Stimulated activated CD4-positive, alpha-beta T cell treated with anti-CD3 and anti-CD28 coated beads, Interleukin-12 subunit alpha, Interleukin-12 subunit beta, amount 100 ng/mL, for 24 hours (primary cell): ENCODE results near the gene SOS2.
"Not testable (repeated sequence)": the region's sequence is repeated elsewhere in the genome, so short reads cannot be mapped to it uniquely, and the experiment has no call there.

ENCODE experiments used
- DNase-seq, 2 experiments: peaks; one replicate each; pipeline ENCODE4 v3.0.0-alpha.2; 2020; ENCODE audit warnings: low read depth in 2 of 2

SOS2 gene

GRCh38 chr14:50225974-50226297 is 5.4 kb downstream of the SOS2 start:
- DNase-seq: no peak

- no peak for DNase-seq
Observed at GRCh38 chr14:50225067-50225973, 6.1 kb downstream of the SOS2 start.

GRCh38 chr14:50222055-50222613 is 9.2 kb downstream of the SOS2 start:
- DNase-seq: no peak

DNA sequence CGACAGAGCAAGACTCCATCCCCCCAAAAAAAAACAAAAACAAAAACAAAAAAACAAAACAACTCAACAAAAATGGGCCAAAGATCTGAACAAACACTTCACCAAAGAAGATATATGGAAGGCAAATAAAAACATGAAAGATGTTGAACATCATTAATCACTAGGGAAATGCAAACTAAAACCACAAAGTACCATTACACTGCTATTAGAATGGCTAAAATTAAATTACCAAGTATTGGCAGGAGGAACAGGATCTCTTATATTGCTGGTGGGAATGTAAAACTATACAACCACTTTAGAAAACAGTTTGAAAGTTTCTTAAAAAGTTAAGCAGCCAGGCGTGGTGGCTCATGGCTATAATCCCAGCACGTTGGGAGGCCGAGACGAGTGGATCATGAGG is 12.9 kb downstream of the SOS2 start:
- no peak for DNase-seq

- no peak for DNase-seq
Observed at GRCh38 chr14:50215416-50215815, 16.0 kb downstream of the SOS2 start.

GRCh38 chr14:50213795-50214194 is 17.6 kb downstream of the SOS2 start:
- no peak for DNase-seq

DNA sequence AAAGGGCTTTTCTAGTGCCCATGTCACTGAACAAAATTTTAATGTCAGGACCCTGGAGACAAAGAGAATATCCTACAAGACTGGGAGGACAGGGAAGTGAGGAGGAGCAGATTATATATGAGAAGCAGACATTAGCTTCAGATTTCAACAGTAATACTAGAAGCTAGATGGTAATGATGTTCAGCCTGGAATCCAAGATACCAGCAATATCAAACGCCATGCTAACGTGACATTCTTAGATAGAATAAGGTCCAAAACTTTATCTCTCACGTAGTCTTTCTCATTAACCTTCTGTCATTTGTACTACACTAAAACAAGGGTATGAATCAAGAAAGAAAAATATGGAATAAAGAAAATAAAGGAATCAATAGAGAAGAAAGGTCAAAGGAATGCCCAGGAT is 18.7 kb downstream of the SOS2 start:
- DNase-seq: no peak

DNA sequence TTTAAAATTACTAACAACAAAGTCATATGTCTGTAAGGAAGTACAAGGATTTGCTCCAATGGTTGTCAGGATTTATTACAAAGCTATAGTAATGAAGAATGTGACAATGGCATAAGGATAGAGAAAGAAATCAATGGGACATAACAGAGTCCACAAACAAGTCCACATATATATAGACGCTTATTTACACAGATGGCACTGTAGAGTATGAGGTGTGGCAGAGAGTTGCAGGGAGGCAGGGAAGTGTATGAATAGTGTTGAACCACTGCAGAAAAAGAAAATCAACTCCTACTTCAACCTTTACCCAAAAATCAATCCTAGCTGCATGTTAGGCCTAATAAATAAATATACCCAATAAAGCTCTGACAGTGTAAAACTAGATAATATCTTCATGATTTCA is 21.3 kb downstream of the SOS2 start:
- no peak for DNase-seq

GRCh38 chr14:50198499-50198898 is 32.9 kb downstream of the SOS2 start:
- DNase-seq: no peak

DNA sequence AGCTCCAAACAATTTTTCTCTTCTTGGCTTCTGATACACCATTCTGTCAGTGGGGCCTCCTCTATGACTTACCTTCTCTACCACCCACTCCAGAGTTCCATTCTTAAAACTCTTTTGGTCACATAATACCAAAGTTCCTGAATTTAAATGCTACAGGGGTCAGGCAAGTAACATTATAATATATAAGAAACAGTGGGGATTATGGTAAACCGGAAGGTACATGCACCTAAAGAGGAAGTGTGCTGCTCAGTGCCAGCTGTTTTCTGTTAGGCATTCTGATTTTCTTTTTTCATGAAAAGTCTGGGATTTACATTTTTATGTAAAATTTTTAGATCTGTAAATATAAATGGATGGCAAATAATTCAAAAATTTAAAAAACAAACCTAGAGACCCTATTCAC is 39.9 kb downstream of the SOS2 start:
- DNase-seq: no peak

DNA sequence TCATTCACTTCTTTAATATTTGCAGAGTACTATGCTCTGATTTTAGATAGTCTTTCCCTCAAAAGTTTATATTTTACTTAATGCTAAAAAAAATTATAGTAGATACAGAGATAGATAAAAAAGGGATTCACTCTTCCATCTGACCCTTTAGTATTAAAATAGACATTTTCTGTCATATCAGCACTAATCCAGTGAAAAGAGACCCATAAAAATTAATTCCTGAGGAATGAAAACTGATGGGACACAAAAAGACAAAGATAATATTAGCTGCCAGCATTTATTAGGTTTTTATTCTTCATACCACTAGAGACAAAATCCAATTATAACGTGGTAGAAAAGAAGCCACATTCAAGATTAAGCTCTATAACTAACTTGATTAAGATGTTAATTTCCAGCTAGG is 45.3 kb downstream of the SOS2 start:
- no peak for DNase-seq

DNA sequence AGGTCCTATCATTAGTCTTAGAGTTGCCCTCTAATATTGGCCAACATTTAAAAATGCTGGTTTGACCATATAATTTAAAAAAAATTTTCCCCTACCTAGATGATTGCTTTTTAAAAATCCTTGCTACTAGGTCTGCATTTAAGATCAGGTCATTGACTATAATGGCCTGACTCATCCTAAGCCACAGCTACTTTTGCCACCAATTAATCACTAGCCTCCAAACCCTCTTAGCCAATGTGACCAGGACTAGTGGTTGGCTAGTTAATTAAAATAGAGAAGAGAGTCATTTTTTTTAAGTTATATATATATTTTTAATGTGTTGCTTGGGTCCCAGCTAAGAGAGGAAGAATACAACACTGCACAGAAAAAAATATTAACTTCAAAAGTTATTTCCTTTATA is 57.5 kb downstream of the SOS2 start:
- DNase-seq: no peak

- DNase-seq: no peak
Observed at GRCh38 chr14:50171895-50172294, 59.5 kb downstream of the SOS2 start.

DNA sequence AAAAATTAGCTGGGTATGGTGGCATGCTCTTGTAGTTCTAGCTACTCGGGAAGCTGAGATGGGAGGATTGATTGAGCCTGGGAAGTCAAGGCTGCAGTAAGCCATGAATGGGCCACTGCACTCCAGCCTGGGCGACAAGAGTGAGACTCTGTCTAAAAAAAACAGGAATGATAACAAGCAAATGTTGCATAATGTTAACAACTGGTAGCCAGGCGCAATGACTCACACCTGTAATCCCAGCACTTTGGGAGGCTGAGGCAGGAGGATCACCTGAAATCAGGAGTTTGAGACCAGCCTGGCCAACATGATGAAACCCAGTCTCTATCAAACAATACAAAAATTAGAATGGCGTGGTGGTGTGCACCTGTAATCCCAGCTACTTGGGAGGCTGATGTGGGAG is 64.0 kb downstream of the SOS2 start:
- not testable (repeated sequence) for DNase-seq

DNA sequence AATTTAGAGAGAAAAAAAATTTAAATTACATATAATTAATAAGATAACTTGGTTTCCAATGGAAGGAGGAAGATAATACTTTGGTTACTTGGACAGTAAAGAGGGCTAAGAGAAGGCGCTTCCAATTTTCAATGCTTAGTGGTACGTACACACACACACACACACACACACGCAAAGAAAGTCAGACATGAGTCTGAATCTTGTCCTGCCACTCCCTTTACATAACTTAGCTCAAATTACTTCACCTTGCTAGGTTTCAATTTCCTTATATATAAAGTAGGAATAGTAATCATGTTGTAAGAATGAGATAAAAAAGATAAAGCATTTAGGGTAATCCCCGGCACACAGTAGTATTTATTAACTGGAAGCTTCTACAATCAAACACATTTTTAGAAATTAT is 75.3 kb downstream of the SOS2 start:
- no peak for DNase-seq

DNA sequence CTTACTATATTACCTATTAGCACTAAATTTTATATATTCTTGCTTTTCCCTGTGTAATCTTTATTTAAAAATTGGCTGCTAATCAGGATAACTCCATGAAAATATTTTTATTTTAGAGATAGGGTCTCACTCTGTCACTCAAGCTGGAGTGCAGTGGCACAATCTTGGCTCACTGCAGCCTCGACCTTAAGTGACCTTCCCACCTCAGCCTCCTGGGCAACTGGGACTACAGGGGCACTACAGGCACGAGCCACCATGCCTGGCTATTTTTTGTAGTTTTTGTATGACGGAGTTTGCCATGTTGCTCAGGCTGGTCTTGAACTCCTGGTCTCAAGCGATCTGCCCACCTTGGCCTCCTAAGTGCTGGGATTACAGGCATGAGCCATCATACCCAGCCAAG is 82.6 kb downstream of the SOS2 start:
- no peak for DNase-seq

- DNase-seq: no peak
Observed at GRCh38 chr14:50139192-50139591, 92.2 kb downstream of the SOS2 start.

DNA sequence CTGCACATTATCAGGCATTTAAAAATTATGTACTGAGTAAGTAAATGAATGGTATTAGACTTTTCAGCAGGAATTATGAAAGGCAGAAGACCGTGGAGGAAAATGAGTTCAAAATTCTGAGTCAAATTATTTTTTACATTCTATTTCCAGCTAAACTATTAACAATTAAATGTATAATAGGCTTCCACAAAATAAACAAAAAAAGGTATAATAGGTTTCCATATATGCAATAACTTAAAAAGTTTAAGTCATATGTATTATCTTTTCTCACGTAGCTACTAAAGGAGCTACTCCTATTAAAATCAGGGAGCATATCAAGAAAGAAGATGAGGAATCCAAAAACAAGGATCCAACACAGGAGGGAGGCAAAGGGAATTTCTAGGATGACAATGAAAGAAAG is 103.6 kb downstream of the SOS2 start:
- no peak for DNase-seq

GRCh38 chr14:50123062-50123461 is 108.3 kb downstream of the SOS2 start:
- DNase-seq: no peak

DNA sequence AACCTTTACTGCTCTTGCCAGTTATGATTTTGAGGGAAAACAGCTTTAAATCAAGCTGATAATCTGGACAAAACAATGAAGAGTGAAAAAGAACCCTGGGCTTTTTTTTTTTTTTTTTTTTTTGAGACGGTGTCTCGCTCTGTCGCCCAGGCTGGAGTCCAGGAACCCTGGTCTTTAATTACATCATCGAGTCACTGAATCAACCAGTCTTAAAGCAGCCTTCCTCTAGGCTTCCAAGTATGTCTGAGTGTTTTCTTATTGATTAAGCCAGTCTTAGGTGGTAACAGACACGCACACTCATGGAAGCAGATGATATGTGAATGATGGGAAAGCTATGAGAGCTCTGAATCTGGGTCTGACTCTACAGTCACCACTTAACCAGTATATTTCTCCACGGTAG is 109.1 kb downstream of the SOS2 start:
- DNase-seq: no peak

DNA sequence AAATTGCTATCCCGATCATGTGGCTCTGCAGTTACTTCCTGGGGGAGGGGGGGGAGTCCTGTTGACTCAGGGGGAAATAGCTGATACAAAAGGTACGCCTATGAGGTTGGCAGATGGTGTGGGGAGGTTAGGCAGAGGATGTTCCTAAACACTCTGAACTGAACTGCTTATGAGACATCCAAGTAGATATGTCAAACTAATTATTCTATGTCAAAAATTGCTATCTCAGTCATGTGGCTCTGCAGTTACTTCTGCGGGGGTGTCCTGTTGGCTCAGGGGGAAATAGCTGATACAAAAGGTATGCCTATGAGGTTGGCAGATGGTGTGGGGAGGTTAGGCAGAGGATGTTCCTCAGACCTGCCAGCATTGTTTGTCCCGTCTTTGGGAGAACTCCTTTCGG is 109.9 kb downstream of the SOS2 start:
- no peak for DNase-seq

DNA sequence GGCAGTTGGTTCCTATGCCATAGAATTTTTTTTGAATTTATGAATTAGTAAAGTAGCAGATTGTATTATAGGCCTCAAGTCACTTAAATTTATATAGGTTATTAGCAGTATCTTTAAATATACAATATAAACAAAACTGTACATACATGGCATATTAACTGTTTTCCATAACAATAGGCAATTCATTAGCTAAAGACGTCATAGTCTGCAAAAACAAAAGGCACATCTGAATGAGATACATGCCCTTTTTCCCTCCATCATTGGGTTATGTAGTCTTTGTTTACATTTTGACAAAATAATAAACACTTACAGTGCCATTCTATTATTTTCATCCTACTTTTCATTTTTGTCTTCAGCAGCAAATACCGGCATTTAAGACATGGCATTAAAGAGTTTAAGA is 113.9 kb downstream of the SOS2 start:
- no peak for DNase-seq

GRCh38 chr14:50116966-50117365 is 114.4 kb downstream of the SOS2 start:
- DNase-seq: no peak
